Central memory CD4-positive, alpha-beta T cell (primary cell): Measurements from ENCODE around the gene RAB6B.

Source experiments
- DNase-seq: peaks from one replicate; pipeline ENCODE4 v3.0.0; 2022

RAB6B gene

DNA sequence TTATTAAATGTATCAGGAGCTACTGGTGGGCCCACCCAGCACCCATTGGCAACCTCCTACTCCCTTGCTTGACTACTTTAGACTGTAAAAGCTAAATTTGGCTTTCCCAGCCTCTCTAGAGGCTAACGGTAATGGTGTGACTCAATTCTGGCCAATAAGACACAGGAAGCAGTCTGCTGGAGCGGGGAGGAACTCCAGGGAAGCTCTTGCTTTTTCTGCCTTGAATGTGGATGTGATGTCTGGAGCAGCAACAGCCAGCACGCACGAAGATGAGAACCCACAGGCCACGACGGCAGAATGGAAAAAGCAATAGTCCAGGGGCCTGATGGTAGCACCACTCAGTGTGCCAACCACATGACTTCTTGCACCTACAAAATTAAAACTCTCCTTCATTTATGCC lies 39.9 kb downstream of the RAB6B start:
- DNase-seq: no peak

DNA sequence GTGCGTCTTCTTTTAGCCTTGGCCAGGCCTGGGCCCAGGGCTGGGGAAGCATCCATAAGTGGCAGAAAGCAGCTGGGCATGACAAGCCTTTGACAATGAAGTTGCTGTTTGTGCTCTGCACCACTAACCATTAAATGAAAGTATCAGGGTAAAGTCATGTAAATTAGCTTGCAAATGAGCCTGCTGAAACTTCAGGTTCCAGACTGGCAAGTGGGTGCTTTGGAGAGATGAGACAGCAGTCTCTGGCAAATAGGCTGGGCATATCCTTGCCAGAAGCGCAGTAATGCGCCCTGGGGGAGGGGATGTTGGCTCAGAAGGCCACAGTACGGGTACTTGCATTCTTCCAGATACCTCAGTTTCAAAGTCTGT lies 40.7 kb downstream of the RAB6B start:
- no peak for DNase-seq

DNA sequence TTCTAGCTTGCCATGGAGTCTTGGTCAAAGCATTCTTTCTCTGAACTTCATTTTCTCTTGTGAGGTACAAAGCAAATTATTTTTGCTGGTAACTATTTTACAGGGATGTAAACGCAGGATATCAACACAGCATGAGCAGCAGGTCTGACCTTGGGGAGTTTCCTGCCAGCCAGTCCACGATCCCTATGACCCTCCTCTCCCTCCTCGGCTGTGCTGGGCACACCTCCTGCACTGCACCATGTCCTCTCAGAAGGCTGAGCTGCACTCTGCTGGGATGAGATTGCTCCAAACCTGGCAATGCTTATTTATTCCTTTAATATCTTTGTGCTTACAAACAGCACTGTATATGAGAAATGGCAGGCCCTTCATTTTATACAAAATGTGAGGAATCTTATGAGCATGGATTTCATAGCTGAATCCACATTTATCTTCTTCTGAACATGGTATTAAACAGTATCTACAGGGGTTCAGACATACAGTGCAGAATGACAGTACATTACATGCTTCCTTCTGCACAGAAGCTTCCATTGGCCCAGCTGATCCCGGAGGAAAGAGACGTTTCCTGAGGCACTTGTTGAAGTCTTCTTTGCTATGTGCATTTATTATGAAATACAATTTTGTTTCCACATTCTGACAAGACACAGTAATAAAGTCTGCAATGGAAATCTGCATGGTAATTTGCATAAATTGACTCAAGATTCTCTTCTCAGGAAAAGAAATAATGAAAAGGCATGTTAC lies 41.2 kb downstream of the RAB6B start:
- DNase-seq: no peak

DNA sequence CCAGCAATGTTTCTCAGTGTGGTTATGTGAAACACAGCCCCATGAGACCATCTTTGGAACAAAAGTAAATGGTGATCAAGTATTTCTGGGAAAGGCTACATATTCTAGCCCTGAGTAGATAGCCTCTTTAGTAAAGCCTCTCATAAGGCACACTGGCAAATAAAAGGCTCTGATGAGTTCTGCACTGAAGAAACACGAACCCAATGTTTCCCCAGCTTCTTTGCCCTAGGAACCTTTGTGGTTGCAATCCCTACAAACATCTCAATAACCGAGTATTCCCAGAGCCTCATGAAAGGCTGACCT lies 41.8 kb downstream of the RAB6B start:
- no peak for DNase-seq

DNA sequence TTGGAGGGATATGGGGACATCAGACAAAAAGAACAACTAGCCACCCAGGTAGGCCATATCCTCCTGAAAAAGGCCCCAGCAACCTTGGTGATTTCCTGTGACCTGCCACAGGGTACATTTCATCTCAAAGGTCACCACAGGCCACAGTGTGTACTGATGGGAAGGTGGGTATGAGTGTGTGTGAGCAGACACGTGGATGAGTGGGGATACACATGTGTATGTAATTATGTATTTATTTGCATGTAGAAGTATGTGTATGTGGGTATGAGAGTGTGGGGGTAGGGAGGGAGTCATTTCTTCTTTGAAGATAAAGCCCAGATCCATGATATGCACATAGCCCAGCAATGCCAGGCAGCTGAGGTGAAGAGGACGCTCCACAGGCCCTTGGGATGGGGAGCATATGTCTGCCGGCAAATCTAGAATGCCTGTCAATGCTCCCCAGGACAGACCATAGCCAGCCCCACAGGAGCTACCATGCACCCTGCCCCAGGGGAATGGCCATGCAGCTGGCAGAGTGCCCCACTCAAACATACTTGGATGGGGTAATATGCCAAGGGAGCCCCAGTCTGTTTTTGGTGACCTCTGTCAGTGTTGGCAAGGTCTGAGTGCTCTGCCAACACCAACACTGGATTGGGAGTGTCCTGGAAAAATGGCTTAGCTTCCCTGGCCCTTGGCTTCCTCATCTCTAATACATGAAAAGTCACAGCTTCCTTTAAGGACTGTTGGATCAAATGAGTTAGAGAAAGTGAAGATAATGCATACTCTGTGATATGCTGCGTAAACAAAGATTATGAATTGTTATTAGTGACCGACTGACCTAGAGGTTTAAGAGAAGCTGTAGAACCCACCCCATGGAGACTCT lies 42.4 kb downstream of the RAB6B start:
- no peak for DNase-seq

DNA sequence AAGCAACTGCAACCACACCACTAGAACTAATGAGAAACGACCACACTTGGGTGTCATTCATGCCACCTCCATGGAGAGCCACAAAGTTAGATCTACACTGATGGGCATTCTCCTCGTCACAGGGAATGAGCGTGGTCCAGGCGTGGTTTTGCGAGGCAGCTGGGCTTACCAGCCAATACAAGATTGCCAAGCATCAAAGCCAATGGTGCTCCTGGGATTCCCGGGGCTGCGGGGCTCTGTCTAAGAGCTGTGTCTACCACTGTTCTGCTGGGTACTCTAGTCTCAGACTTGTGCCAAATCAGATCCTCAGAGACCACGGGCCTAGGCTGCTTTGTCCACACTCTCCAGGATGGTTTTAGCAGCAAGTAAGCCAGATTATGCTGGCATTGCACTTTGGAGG lies 43.8 kb downstream of the RAB6B start:
- DNase-seq: no peak

DNA sequence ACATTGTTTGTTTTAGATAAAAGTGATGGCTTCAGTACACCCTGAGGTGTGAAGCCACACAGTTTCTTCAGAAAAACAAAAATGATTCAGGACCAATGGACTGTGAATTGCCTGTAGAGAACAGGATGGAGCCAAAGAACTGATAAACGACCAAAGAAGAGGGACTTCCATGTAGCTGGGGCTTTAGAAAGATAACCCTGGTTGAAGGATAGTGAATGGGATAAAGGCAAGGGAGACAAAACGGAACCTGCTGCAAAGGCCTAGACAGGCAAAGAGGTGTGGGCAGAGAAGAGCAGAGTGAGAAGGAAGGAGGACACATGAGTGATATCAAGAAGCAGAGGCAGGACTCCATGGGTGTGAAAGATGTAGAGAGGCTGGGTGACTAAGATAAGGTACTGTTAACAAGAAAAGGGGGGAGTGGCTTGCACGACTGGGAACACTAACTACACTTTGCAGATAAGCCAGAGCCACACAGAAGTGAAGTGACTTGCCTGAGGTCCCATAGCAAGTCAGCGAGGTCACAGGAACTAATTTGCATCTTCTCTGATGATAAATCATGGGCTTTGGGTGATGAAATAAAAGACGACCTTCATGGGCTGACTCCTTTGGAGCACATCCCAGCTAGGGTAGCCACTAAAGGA lies 44.3 kb downstream of the RAB6B start:
- no peak for DNase-seq

DNA sequence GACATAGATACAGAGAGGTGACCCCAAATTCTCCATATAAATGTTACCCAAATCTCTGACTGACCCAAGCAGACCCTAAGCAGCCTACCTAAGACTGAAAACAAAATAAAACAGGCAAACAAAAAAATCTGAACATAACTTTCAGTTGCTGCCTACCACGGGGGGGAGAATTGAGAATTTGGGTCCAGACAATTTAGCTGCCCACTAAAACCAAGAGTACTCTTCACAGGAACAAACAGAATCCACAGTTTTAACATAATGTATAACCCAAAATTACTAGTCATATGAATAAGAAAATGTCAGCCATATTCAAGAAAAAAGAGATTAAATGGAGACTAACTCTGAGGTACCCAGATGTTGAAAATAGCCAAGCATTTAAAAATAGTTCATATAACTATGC lies 45.6 kb downstream of the RAB6B start:
- no peak for DNase-seq

DNA sequence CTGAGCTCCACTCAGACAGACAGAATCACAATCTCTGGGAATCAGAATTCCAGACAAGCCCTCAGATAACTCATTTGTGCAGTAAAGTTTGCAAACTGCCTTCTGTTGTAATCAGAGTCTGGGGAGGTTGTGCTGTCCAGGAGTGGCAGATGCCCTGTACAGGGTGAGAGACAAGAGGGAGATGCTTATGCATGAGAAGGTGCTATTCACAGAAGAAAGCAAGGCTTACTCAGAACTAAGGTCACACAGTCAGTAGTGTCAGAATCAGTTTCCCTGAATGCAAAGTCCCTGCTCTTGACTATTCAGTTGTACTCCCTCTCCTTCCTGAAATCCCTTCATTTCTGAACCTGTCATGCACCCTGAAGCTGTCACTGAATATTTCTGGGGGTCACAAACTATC lies 46.3 kb downstream of the RAB6B start:
- no peak for DNase-seq

DNA sequence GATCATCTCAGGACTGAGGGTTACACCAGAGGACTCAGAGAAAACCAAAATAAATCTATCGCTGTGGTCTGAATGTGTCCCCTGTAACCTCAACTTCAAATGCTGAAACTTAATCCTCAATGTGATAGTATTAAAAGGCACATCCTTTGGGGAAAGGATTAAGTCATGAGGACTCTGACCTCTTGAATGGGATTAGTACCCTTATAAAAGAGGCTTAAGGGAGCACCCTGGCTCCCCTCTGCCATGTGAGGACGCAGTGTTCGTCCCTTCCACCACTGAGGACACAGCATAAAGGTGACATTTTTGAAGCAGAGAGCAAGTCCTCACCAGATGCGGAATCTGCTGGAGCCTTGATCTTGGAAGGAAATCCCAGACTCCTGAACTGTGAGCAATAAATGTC lies 50.6 kb downstream of the RAB6B start:
- no peak for DNase-seq

DNA sequence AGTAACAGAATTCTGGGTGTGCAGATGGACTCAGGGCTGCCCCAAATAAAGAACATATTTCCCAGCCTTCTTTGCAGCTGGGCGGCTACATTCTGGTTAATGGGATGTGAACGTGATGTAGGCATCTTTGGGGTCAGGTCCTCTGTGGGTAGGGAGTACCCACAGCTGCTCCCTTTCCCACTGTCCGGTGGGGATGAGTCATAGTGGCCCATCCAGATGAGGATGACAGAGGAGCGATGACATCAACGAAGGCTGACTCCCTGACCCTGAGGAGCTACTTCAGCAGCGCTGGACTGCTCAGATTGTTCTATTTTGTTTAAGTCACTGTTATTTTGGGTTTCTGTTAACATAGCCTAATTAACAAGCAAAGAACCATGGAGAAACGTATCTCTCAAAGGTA lies 52.0 kb downstream of the RAB6B start:
- no peak for DNase-seq

DNA sequence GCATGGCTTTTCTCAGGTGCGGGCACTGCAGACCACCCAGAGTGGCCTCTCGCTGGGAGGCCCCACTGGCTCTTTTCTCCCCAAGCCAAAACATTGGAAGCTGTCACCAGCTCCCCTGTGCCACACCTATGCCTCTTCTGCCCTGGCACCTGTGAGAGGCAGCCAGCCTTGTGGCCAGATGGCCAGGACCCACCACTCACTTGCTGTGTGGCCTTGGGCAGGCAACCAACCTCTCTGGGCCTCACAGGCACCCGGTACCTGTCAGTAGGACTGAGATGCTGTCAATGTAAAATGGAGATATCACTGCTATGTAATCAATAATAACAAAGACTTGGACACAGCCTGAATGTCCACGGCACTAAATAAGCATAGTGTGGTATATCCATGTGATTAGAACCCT lies 53.5 kb downstream of the RAB6B start:
- DNase-seq: no peak

DNA sequence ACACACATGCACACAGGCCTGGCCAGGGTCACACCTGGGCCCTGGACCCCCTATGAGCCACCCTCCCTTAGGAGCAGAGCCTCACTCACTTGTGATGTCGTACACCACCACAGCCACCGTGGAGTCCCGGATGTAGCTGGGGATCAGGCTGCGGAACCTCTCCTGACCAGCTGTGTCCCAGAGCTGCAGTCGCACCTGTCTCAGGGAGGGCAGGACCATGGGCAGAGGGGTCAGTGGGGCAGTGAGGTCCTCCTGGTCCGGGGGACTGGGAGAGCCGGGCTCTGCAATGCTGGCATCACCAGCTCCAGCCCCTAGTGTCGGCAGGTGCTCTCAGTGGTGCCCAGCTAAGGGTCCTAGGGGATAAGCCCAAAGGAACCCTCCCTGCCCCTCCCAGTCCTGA lies 54.5 kb downstream of the RAB6B start:
- DNase-seq: no peak

DNA sequence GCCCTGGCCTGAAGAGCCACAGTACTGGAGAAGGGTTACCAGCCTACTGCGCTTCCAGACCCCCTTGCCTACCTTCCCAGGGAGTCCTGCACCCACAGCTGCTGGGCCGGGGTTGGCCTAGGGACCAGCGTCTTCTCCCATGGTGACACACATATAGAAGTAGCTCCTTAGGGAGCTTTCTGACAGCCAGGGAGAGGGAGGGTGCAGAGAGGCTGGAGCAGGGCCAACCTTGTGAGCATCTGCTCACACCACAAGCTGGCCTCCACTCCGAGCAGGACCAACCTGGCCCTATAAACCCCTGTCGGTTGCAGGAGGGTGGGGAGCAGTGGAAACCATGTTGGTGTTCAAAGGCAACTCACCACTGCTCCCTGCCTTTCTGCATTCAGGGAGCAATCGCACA lies 54.9 kb downstream of the RAB6B start:
- no peak for DNase-seq

DNA sequence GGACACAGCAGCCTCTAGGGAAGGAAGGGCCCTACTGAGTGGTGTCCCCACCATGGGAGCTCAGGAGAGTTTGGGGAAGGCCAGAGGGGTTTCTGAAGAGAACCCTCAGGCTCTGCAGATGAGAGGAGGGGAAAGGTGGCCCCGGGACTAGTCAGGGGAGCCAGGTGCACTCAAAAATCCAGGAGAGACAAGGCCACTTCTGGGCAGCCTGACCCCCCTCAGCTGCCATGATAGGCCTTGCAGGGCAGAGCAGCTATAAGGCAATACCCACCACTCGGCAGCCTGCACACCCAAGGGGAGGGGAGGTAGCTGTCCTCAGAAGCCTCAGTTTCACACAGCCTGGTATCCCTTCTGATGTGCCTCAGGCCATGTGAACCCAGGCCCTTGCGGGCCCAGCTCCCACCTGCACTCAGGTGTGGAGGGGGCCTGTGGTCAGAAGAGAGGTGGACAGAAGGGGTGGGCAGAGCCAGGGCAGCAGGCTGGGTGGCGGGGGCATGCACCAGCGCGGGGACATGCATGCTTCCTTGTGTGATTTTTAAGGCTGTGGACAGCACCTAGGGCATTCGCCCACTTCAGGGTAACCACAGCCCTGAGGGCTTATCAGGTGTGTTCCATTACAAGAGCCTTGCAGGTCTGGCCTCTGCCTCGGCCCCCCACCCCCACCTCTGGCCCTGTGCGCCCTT lies 55.5 kb downstream of the RAB6B start:
- no peak for DNase-seq

DNA sequence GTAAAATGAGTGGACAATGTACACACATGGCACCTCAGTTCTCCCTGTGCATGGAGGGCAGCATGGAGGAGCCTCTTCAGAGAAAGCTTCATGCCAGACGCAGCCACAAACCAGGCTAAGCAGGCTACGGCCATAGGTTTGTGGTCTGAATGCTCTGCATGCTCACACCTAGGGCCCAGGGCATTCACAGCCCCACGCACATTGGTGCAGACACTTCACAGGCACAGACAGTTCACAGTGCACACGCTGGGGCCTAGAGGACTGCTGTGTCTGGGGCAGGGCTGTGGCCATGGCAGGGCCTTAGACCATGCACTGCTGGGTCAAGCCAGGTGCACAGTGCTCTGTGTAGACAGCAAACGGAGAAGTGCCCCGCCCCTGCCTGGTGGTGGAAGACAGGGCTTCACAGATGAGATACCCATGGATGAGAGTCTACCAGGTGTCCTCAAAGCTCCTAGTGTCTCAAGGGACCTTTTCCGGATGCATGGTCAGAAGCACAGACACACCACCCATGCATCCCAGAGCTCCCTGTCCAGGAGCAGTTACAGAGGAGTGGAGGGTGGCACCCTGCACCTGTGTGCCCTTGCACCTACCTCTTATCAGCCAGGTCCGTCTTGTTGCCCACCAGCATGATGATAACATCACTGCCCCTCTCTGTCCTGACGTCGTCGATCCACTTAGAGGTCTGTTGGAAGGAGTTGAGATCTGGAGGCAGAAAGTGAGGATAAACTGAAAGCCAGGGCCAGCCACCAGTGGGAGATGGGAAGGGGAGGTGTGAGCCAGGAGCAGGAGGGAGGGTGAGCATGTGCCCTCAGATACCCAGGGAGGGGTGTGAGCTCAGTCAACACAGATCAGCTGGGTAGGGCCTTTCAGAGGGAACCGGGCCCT lies 56.5 kb downstream of the RAB6B start:
- DNase-seq: no peak

DNA sequence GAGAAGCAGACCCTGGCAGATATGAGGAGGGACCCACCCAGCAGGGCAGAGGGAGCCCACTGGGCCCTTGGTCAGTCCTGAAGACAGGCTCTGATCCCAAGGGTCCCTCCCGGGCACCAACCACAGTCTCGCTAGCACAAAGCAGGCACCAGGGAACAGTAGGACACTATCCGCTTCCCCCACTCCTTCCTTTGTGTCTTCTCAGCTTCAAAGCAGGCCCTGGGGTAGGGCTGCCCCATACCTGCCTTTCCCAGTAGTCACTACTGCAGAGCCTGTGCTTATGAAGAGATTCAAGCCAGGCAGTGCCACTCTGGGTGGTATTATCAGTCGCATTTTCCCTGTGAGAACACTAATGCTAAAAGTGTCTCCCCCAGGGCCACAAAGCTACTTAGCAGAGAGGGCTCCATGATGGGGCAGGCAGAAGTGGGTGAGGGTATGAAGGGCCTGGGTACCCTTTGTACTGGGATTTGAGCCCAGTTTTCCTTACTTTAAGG lies 57.3 kb downstream of the RAB6B start:
- DNase-seq: no peak

DNA sequence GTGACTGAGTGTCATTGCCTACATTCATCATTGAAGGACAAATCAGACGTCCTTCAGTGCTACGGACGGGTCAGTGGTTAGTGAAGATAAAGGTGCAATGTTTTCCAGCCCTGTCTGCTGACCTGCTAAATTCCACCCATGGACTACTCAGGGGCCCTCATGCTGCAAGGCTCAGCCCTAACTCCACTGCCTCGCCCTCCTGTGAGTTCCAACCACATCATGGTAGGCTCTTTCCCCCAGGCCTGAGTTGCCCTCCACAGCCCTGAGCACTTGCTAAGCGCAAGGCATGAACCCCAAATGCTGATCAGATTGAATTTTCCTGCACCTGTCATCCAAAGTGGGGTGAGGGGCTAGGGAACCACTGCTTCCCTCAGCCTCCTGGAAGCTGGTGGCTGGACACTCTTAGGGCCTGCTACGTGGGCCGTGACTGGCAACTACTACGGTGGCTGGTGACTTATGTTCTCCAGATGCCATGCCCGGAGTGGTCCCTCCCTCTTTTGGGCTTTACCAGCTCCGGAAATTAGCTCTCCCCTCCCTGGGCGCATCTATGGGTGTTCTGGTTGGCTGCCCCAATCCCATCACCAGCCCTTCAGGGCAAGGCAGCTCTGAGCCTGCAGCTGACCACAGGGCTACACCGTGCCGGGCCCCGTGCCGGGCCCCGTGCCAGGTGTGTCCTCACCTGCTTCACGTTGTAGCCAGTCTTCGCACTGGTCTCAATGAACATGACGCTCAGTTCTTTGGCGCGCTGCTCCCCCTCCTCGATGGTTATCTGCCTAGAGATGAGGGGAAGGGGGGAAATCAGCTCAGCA lies 58.0 kb downstream of the RAB6B start:
- no peak for DNase-seq

DNA sequence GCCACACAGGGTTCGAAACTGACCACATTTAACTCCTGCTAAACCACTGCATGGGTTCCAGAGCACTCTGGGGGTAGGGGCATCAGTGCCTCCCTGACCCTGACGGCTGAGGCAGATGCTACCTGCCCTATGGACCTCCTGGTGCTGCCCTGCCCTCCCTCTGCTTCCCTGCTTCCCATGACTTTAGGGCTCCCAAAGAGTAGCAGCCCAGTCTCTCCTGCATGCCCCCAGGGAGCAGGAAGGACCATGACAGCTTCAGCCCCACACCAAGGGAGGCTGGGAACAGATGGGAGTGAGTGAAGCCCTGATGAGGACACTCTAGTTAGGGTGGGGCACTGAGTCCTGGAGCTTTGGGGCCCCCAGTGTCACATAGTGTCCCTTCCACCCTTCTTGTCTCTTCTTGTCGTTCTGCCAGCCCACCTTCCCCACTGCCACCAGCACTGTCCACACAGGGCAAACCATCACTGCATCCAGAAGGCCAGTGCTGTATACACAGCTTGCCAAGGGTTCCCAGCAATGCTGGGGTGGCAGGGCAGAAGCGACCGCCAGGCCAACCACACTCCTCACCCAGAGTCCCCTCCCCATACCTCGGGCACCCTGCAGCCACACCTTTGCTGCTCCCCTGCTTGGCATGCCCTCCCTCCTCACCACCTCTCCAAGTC lies 59.1 kb downstream of the RAB6B start:
- no peak for DNase-seq

DNA sequence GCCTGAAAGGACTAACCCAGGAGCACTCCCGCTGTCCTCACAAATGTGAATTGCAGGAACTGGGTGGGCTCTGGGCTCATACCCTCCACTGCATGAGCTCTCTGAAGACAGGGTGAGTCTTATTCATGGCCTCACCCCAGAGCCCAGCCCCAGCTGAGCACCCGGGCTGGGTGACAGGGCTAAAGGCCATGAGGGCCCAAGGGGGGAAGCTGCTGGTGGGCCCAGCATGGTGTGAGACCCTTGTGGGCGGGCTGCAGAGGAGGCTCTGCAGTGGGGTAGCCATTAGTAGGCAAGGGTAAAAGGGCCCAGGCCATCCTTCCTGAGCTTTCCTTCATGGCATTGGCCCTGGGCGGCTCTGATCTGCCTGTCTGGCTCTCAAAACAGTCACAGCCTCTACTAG lies 59.7 kb downstream of the RAB6B start:
- no peak for DNase-seq

DNA sequence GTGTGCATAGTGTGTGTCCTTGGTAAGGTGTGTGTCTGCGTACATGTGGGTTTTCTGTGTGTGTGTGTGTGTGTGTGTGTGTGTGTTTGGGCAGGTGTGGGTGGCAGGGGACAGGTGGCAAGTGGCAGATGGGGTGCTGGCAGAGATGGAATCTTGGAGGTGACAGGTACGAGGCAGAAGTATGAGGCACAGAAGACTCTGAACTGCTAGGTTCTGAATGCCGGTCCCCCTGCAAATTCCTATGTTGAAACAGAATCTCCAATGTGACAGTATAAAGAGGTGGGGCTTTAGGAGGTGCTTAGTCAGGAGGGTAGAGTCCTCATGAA lies 60.3 kb downstream of the RAB6B start:
- DNase-seq: no peak
